G401.6 (cell line): ENCODE results near the gene IFT43.

Experiments used
- FAIRE-seq: peaks from 2 replicates; lab custom pipeline; 2012; peaks lifted over from hg19 to GRCh38; lab: Jason Lieb, UNC

Gene IFT43

GRCh38 chr14:76015668-76016067 lies 30.1 kb downstream of the IFT43 start:
- FAIRE-seq: no peak

DNA sequence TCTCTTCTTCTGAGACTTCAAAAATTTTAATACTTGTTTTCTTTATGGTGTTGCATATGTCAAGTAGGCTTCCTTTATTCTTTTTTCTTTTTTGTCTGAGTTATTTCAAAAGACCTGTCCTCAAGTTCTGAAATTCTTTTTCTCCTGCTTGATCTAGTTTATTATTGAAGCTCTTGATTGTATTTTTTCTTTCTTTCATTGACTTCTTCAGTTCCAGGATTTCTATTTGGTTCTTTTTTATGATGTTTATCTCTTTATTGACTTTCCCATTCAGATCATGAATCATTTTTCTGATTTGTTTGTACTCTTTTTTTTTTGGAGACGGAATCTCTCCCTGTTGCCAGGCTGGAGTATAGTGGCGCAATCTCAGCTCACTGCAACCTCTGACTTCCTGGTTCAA lies 34.1 kb downstream of the IFT43 start:
- no peak for FAIRE-seq

GRCh38 chr14:76022991-76023390 lies 37.4 kb downstream of the IFT43 start:
- FAIRE-seq: no peak

GRCh38 chr14:76023757-76024156 lies 38.2 kb downstream of the IFT43 start:
- no peak for FAIRE-seq

GRCh38 chr14:76024211-76024907 lies 38.8 kb downstream of the IFT43 start:
- FAIRE-seq: no peak

DNA sequence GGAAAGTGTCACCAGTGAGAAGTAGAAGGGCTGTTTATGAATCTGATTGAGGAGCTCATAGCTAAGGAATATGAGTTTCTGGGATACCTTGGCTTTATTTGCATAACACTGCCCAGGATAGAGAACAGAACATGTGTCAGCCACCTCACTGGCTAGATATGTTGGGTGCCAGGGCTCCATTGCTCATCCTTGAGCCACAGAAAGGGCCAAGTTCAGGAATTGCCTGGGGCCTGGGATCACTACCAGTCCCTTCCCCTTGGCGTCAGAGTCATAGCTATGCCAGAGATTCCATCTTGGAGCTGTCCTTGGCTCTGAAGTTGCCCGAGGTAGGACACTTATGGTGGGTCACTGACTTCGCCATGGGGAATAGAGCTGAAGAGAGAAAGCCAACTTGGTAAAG lies 49.0 kb downstream of the IFT43 start:
- no peak for FAIRE-seq

DNA sequence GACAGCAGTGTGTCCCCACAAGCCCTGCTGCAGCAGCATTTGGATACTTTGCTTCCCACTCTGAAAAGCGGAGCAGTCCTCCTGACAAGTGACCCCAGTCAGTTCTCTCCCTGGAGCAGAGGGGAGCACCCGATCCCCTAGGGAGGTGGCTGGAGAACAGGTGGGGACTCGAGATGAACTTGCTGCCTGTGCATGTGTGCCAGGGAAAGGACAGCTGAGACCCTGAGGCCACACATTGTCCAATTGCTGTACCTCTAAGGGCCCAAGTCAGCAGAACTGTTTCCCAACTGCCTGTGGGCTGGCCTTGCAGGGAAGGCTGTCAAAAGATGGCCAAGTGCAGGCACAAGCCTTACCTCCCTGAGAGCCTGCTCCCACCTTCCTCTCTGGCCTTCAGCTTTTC lies 55.1 kb downstream of the IFT43 start:
- no peak for FAIRE-seq

DNA sequence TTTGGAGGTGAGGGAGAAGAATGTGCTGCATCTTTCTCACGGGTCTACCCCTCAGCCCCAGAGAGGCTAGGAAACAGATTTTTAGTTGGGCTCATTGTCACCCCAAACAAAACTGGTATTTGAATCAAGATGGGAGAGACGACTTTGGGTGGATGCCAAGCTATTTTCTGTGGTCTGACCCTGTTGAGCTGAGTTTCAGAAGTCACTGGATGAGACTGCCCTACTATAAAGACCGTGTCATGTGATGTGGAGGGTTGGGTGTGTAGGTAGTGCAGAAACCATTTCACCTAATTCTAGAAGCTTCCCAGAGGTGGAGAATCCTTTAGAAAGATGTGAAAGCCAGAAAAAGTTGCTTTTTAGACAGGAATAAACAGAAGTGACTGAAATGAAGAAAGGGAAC lies 60.2 kb downstream of the IFT43 start:
- no peak for FAIRE-seq

DNA sequence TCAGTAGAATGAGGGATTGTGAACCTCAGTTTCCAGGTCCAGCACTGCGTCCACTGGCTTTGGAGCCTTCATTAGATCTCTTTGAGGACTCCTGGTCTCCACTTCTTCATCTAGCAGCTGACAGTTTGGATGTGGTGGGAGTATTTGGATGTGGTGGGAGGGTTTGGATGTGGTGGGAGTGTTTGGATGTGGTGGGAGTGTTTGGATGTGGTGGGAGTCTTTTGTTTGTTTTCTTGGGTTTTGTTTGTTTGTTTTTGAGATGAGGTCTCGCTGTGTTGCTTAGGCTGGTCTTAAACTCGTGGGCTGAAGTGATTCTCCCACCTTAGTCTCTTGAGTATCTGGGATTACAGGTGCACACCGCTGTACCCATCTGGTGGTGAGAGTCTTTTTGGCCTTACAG lies 64.7 kb downstream of the IFT43 start:
- no peak for FAIRE-seq

DNA sequence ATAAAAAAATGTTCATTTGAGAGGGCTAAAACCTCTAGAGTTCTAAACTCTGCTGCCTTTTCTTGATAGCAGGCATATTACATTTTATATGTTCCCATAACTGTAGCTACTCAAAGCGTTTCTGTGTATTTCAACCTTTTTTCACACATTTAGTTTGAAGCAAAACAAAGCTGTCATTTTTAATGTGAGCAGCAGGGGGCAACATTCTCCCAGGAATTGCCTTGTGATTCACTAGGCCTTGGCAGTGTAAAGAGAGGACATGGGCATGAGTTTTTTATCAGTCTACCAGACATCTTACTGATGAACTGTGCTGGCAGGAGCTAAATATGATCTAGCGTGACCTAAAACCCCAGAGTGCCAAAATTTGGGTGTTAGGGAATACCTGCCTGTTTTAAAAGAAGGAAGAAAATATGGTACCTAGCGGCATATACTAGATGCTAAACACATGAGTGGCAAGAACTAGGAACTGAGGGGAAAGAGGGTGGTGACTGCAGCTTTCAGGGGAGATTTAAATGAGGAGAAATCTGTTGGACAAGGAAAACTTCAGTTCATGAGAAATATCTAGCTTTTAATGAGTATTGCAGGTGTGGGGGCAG lies 65.3 kb downstream of the IFT43 start:
- peak; percentile 88 for FAIRE-seq

DNA sequence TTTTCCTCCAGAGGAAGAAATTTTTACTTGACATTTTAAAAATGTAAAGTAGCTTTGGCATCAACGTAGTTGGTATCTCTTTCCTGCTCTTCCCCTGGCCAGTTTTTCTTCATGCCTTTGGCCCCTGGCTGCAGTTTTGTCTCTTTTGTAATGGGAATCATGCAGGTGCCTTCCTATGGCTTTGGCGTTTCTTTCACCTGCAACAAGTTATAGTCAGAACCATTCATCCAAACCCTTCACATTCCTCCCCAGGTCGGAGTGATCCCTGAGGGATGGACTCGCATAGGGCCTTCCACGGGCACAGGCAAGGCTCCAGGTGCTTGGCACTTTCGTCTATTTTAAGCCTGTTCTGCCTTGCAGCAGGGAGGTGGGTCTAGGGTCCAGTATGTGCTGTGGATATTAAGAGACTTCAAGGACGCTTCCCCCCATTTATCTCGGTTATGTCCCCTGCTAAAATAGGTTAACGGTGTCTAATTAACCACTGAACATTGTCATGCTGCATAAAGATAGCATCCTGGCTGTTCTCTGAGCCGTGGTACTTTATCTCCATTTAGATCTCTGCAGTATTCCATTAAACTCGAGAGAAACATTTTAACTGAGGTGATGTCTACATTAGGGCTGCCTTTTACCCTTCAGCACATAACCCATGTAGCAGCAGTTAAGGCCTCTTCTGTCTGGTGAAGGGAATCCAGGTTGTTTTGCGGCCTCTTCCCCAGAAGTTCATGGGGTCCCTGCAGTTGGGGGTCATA lies 66.3 kb downstream of the IFT43 start:
- no peak for FAIRE-seq

DNA sequence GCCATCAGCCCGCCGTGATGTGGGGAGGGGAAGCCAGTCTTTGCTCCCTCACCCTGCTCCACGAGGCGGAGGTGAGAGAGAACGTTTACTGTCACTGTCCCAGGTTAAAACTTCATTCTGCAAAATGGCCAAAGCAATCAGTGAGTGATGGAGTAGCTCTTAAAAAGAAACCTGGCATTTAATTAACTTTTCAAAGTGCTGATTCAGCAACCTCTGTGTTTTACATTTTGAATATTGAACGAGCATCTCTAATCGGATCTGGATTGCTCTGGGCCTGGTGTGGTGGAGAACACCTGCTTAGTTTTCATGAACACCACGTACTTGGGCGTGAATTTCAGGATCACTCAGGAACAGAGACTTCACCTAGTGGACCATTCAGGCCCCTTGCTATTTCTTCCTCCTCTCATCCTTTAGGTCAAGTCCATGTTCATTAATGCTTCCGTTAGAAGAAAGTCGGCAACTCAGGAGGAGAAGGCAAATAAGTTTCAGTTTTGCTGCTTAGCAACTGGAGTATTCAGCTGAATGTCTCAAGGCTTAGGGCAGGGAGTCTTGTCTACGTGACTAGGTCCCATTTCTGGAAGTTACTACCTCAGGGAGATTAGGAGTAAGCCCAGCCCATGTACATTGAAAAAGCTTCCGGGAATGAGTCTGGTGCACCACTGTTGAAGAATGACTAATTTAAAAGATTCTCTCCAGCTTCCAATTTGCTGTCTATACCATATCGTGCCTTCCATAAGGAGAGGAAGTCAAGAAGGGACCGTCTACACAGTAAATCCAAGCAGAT lies 68.2 kb downstream of the IFT43 start:
- no peak for FAIRE-seq

- no peak for FAIRE-seq
Observed at GRCh38 chr14:76055330-76055729, 69.8 kb downstream of the IFT43 start.

DNA sequence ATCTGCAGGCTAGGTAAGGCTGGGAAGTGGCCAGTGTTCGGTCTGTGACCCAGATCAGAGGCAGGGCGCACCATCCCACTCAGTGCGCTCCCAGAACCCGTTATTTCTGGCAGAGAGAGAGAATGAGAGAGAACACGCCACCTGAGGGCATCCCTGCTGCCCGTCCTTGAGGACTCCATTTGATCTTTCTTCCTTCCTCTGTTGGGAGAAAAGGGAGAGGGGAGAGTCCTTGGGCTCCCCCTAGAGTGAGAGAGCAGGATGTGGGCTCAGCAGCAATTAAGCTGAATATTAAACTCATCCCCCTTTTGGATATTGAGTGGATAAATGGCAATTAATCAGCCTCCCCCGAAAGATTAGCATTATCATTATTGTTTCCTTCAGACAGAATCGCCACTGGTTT lies 70.6 kb downstream of the IFT43 start:
- FAIRE-seq: no peak

DNA sequence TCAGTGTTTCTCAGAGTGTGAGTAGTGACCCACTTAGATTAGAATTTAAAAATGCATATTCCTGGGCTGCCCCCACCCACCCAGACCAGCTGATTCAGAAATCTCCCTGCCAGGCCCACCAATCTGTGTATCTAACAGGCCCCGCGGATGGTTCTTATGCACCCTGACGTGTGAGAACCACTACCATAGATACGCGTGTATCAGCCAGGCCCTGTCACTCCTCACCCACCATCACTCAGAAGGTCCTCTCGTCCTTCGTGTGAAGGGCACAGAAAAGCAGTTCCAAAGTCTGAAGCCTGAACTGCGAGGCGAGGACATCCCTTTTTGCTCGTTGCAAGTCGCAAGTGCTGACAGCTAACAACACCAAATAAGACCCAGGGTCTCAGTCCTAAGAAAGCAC lies 72.4 kb downstream of the IFT43 start:
- no peak for FAIRE-seq

- no peak for FAIRE-seq
Observed at GRCh38 chr14:76063327-76063726, 77.8 kb downstream of the IFT43 start.

GRCh38 chr14:76065519-76065918 lies 80.0 kb downstream of the IFT43 start:
- no peak for FAIRE-seq

DNA sequence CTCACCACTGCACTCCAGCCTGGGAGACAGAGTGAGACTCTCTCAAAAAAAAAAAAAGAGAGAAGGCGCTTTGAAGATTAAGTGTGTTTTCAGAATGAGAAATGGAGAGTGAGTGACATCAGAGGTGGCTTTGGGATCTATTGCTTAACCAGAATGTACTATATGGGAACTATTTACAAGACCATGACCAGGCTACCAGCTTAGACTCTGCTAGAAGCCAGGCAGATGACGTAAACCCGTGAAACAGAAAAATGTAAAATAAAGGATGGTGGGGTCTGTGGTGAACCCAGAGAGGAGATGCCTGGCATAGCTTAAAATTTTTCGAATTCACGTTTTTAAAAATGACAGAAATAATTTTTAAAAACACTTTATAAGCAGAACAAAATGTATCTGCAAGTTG lies 82.0 kb downstream of the IFT43 start:
- FAIRE-seq: no peak

GRCh38 chr14:76073717-76074116 lies 88.2 kb downstream of the IFT43 start:
- FAIRE-seq: no peak

GRCh38 chr14:76077340-76077739 lies 91.8 kb downstream of the IFT43 start:
- no peak for FAIRE-seq

GRCh38 chr14:76078501-76078900 lies 92.9 kb downstream of the IFT43 start:
- no peak for FAIRE-seq

GRCh38 chr14:76080025-76080424 lies 94.5 kb downstream of the IFT43 start:
- FAIRE-seq: no peak

GRCh38 chr14:76080471-76080870 lies 94.9 kb downstream of the IFT43 start:
- no peak for FAIRE-seq
